ENCODE data around the gene RHBDF1.

Gene RHBDF1

DNA sequence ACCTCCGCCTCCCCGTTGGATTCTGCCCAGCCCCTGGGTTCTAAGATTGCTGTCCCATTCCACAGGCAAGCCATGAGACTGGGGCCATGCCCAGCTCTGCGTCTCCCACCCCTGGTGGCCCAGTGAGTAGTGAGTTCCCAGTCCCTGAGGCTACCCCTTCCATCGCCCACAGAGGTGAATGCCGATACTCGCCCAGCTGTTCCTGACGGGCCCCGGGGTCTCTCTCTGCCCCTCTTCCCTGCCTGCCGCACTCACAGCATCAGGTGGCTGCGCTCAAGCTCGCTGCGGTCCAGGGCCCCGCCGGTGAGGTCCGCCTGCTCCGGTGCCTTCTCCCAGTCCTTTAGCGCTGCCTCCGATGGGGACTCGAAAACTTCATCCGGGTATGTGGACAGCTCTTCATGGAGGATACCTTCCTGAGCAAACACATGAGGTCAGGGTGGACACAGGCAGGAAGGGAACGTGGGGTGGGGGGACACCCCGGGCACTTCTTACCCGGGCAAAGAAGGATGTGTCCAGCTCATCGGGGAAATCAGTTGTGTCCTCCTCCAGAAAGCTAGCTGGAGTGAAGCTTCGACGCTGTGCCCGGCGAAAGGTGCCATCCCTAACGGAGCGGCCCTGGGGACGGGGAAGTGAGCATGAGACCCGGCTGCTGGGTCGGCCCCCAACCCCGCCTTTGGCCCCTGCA, 10.0 kb downstream of the RHBDF1 start:
- no peaks in the 10 kb centered on the region for H3K9me2 ChIP-seq (replicated peaks; ENCODE audit: control insufficient read depth, low read length)
- no peaks in the 10 kb centered on the region for H3F3A ChIP-seq (ENCODE audit: control insufficient read depth, insufficient read depth)
- H3K79me2 ChIP-seq (ENCODE audit: control insufficient read depth, low read length), result no peaks in the 10 kb centered on the region
- H3K27me3 ChIP-seq (ENCODE audit: control insufficient read depth, low read length), result peaks cover 7% of the 10 kb centered on the region; the same call in 1 of the 2 replicates
- no peak overlapping the region for H3K4me2 ChIP-seq (ENCODE audit: low read length)
- no peaks in the 10 kb centered on the region for H4K20me1 ChIP-seq (ENCODE audit: control insufficient read depth, insufficient read depth, low read depth, low read length)
- no peaks in the 10 kb centered on the region for H3K9me3 ChIP-seq (ENCODE audit: control insufficient read depth, insufficient read depth, low read length)
- H3K4me1 ChIP-seq (ENCODE audit: control insufficient read depth, low read length), result no peaks in the 10 kb centered on the region
- peaks cover 18% of the 10 kb centered on the region for H3K36me3 ChIP-seq (ENCODE audit: control insufficient read depth, low read length)
- no peak overlapping the region for H3K27ac ChIP-seq (ENCODE audit: low read depth, low read length)
- no peak overlapping the region for H3K4me3 ChIP-seq (ENCODE audit: low read length)
- no peak for TF ChIP-seq EZH2phosphoT487 (IDR thresholded peaks at IDR 0.05; ENCODE audit: borderline replicate concordance, low read length)
- TF ChIP-seq, protein P1, sequence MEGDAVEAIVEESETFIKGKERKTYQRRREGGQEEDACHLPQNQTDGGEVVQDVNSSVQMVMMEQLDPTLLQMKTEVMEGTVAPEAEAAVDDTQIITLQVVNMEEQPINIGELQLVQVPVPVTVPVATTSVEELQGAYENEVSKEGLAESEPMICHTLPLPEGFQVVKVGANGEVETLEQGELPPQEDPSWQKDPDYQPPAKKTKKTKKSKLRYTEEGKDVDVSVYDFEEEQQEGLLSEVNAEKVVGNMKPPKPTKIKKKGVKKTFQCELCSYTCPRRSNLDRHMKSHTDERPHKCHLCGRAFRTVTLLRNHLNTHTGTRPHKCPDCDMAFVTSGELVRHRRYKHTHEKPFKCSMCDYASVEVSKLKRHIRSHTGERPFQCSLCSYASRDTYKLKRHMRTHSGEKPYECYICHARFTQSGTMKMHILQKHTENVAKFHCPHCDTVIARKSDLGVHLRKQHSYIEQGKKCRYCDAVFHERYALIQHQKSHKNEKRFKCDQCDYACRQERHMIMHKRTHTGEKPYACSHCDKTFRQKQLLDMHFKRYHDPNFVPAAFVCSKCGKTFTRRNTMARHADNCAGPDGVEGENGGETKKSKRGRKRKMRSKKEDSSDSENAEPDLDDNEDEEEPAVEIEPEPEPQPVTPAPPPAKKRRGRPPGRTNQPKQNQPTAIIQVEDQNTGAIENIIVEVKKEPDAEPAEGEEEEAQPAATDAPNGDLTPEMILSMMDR (IDR thresholded peaks at IDR 0.05; ENCODE audit: low read depth, low read length, poor library complexity, severe bottlenecking), result no peak

DNA sequence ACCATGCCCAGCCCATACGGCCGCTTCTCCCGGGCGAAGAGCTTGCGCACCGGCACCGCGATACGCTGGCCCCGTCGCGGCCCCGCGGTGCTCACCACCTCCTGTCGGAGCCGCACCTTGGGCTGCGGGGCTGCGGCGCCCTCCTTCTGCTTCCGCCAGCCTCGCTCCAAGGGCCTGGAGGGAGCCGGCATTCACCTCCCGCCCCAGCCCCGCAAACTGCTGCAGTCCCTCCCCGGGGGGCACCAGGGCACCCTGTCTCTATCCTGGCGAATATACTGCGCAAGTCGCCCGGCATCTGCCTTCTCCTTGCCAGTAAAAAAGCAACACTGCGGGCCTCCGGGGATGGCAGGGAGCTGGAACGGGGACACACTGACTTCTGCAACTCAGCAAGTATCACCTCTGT, 10.6 kb downstream of the RHBDF1 start:
- H3K27me3 ChIP-seq (ENCODE audit: control insufficient read depth, low read length), result peaks cover 3% of the 10 kb centered on the region; the same call in 1 of the 2 replicates
- no peak overlapping the region for H3K27ac ChIP-seq (ENCODE audit: low read depth, low read length)
- H3K4me3 ChIP-seq (ENCODE audit: low read length), result no peak overlapping the region
- no peaks in the 10 kb centered on the region for H3F3A ChIP-seq (ENCODE audit: control insufficient read depth, insufficient read depth)
- no peak overlapping the region for H3K4me2 ChIP-seq (ENCODE audit: low read length)
- H3K79me2 ChIP-seq (ENCODE audit: control insufficient read depth, low read length), result no peaks in the 10 kb centered on the region
- TF ChIP-seq, protein P1 (IDR thresholded peaks at IDR 0.05; ENCODE audit: low read depth, low read length, poor library complexity, severe bottlenecking), result no peak
- no peak for TF ChIP-seq EZH2phosphoT487 (IDR thresholded peaks at IDR 0.05; ENCODE audit: borderline replicate concordance, low read length)
- H3K9me2 ChIP-seq (replicated peaks; ENCODE audit: control insufficient read depth, low read length), result no peaks in the 10 kb centered on the region
- H4K20me1 ChIP-seq (ENCODE audit: control insufficient read depth, insufficient read depth, low read depth, low read length), result no peaks in the 10 kb centered on the region
- H3K4me1 ChIP-seq (ENCODE audit: control insufficient read depth, low read length), result no peaks in the 10 kb centered on the region
- H3K9me3 ChIP-seq (ENCODE audit: control insufficient read depth, insufficient read depth, low read length), result no peaks in the 10 kb centered on the region
- peaks cover 24% of the 10 kb centered on the region for H3K36me3 ChIP-seq (ENCODE audit: control insufficient read depth, low read length)

DNA sequence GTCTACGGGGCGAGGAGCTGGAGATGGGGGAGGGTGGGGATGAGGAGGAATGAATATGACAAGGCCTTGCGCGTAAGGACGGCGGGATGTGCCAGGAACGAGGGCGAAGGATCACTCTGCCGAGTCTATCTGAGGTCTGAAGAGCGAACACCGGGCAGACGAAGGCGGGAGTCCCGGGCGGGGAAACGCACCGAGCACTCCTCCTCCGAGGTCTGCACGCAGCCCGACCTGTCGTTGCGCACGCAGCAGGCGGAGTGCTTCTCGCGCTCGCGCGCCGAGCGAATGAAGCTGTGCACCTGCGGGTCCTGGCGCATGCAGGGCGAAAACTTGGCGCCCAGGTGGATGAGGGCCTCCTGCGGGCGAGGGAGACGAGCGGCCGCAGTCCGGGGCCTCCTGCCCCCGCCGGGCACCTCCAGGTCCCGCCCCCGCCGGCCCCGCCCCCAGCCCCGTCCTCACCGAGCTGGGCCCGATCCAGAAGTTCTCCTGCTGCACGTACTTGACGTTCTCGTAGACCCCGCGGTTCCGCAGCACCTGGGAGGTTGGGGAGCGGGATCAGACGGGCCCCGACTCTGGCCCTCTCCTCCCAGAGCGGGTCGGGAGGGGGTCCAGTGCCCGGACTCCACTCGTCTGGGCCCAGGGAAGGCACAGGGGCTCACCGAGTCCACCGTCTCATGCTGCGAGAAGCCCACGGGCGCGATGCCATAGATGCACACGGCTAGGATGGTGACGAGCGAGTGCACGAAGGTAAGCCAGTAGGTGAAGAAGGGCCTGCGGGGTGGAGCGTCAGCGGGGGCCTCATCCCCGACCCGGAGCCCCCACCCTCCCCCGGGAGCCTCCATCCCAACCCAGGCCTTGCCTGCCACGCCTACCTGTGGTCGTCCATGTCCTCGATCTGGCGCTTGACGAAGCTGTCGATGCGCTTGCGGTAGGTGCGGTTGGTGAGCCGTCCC, 11.2 kb downstream of the RHBDF1 start:
- TF ChIP-seq, protein P1 (IDR thresholded peaks at IDR 0.05; ENCODE audit: low read depth, low read length, poor library complexity, severe bottlenecking), result no peak
- TF ChIP-seq EZH2phosphoT487 (IDR thresholded peaks at IDR 0.05; ENCODE audit: borderline replicate concordance, low read length), result no peak
- H3K27ac ChIP-seq (ENCODE audit: low read depth, low read length), result no peak overlapping the region
- no peaks in the 10 kb centered on the region for H4K20me1 ChIP-seq (ENCODE audit: control insufficient read depth, insufficient read depth, low read depth, low read length)
- no peaks in the 10 kb centered on the region for H3K79me2 ChIP-seq (ENCODE audit: control insufficient read depth, low read length)
- H3K36me3 ChIP-seq (ENCODE audit: control insufficient read depth, low read length), result peaks cover 30% of the 10 kb centered on the region
- H3K9me2 ChIP-seq (replicated peaks; ENCODE audit: control insufficient read depth, low read length), result no peaks in the 10 kb centered on the region
- no peak overlapping the region for H3K4me3 ChIP-seq (ENCODE audit: low read length)
- no peaks in the 10 kb centered on the region for H3K27me3 ChIP-seq (ENCODE audit: control insufficient read depth, low read length)
- H3F3A ChIP-seq (ENCODE audit: control insufficient read depth, insufficient read depth), result no peaks in the 10 kb centered on the region
- no peaks in the 10 kb centered on the region for H3K9me3 ChIP-seq (ENCODE audit: control insufficient read depth, insufficient read depth, low read length)
- no peak overlapping the region for H3K4me2 ChIP-seq (ENCODE audit: low read length)
- H3K4me1 ChIP-seq (ENCODE audit: control insufficient read depth, low read length), result no peaks in the 10 kb centered on the region
